Measurements from ENCODE around the gene DSCAML1. TPM values are rescaled to one million over a fixed set of nuclear protein-coding genes. Genes with fewer than 3 reads are reported as not detected.

Gene DSCAML1
- total RNA-seq, 2 experiments from 2014 or later, result not detected

GRCh38 chr11:117444256-117444655 lies 352.8 kb downstream of the DSCAML1 start:
- Histone ChIP-seq H3K4me3 (ENCODE audit: low read depth, low read length, poor library complexity, severe bottlenecking) (no peak overlapping the region), H3K9me2 (ENCODE audit: insufficient read depth, low read length) (no peaks in the 10 kb centered on the region), H2AFZ (ENCODE audit: low read length) (no peak overlapping the region), H3K79me2 (ENCODE audit: insufficient read depth, low read depth, low read length) (no peaks in the 10 kb centered on the region), H3K36me3 (ENCODE audit: insufficient read depth, low read length) (no peaks in the 10 kb centered on the region), H3K4me1 (ENCODE audit: insufficient read depth, low read length, poor library complexity, severe bottlenecking) (no peaks in the 10 kb centered on the region), H3K27ac (ENCODE audit: low read depth, low read length, poor library complexity, severe bottlenecking) (no peak overlapping the region), H3K9me3 (ENCODE audit: low read length) (no peaks in the 10 kb centered on the region), H4K20me1 (ENCODE audit: insufficient read depth, low read length) (no peaks in the 10 kb centered on the region), H3K4me2 (ENCODE audit: low read length) (no peak overlapping the region)
- intact Hi-C loops (cut with micrococcal nuclease; ENCODE audit: unreplicated experiment), result no loop called here
- CTCF ChIA-PET (ENCODE audit: unreplicated experiment), result no interaction called here
- no peak for DNase-seq (ENCODE audit: low spot score)
- POLR2A ChIA-PET, result interaction anchor here (0.7 kb wide), 1 partner anchor 635 kb away, joined by 3 read pairs; no protein-coding TSS in a partner anchor
- TF ChIP-seq CTCF (conservative IDR thresholded peaks at IDR 0.05; ENCODE audit: low read length) (no peak), EZH2phosphoT487 (IDR thresholded peaks at IDR 0.05; ENCODE audit: borderline replicate concordance, low read depth, low read length) (no peak)
- no TSS peak for BruUV-seq (replicated peaks)

GRCh38 chr11:117443266-117444186 lies 353.5 kb downstream of the DSCAML1 start:
- Histone ChIP-seq H3K4me3 (ENCODE audit: low read depth, low read length, poor library complexity, severe bottlenecking) (no peak overlapping the region), H3K4me1 (ENCODE audit: insufficient read depth, low read length, poor library complexity, severe bottlenecking) (no peaks in the 10 kb centered on the region), H3K79me2 (ENCODE audit: insufficient read depth, low read depth, low read length) (no peaks in the 10 kb centered on the region), H3K9me2 (ENCODE audit: insufficient read depth, low read length) (no peaks in the 10 kb centered on the region), H4K20me1 (ENCODE audit: insufficient read depth, low read length) (no peaks in the 10 kb centered on the region), H3K4me2 (ENCODE audit: low read length) (no peak overlapping the region), H3K9me3 (ENCODE audit: low read length) (no peaks in the 10 kb centered on the region), H3K27ac (ENCODE audit: low read depth, low read length, poor library complexity, severe bottlenecking) (no peak overlapping the region), H3K36me3 (ENCODE audit: insufficient read depth, low read length) (no peaks in the 10 kb centered on the region), H2AFZ (ENCODE audit: low read length) (no peak overlapping the region)
- intact Hi-C loops (cut with micrococcal nuclease; ENCODE audit: unreplicated experiment), result no loop called here
- ChIA-PET CTCF (ENCODE audit: unreplicated experiment) (no interaction called here), POLR2A (no interaction called here)
- BruUV-seq (replicated peaks), result no TSS peak
- no peak for TF ChIP-seq CTCF (conservative IDR thresholded peaks at IDR 0.05; ENCODE audit: low read length)
- no peak for TF ChIP-seq EZH2phosphoT487 (IDR thresholded peaks at IDR 0.05; ENCODE audit: borderline replicate concordance, low read depth, low read length)
- DNase-seq (ENCODE audit: low spot score), result no peak

GRCh38 chr11:117442869-117443239 lies 354.2 kb downstream of the DSCAML1 start:
- no peak overlapping the region for H3K27ac ChIP-seq (ENCODE audit: low read depth, low read length, poor library complexity, severe bottlenecking)
- CTCF ChIA-PET (ENCODE audit: unreplicated experiment), result no interaction called here

More at GRCh38 chr11:117442869-117443239, 354.2 kb downstream of the DSCAML1 start:
- POLR2A ChIA-PET, result no interaction called here
- Histone ChIP-seq H3K79me2 (ENCODE audit: insufficient read depth, low read depth, low read length) (no peaks in the 10 kb centered on the region), H3K9me2 (ENCODE audit: insufficient read depth, low read length) (no peaks in the 10 kb centered on the region), H3K4me2 (ENCODE audit: low read length) (no peak overlapping the region), H3K4me3 (ENCODE audit: low read depth, low read length, poor library complexity, severe bottlenecking) (no peak overlapping the region), H3K4me1 (ENCODE audit: insufficient read depth, low read length, poor library complexity, severe bottlenecking) (no peaks in the 10 kb centered on the region), H3K36me3 (ENCODE audit: insufficient read depth, low read length) (no peaks in the 10 kb centered on the region), H3K9me3 (ENCODE audit: low read length) (no peaks in the 10 kb centered on the region), H4K20me1 (ENCODE audit: insufficient read depth, low read length) (no peaks in the 10 kb centered on the region), H2AFZ (ENCODE audit: low read length) (no peak overlapping the region)
- no peak for DNase-seq (ENCODE audit: low spot score)
- TF ChIP-seq CTCF (conservative IDR thresholded peaks at IDR 0.05; ENCODE audit: low read length), result no peak
- no peak for TF ChIP-seq EZH2phosphoT487 (IDR thresholded peaks at IDR 0.05; ENCODE audit: borderline replicate concordance, low read depth, low read length)
- intact Hi-C loops (cut with micrococcal nuclease; ENCODE audit: unreplicated experiment), result no loop called here
- no TSS peak for BruUV-seq (replicated peaks)

Measured in OCI-LY7 (cell line).